B cell (primary cell): Measurements from ENCODE around the gene SPTB.

Experiments
- CTCF ChIP-seq: fragments of 200-600 bp; IDR thresholded peaks from one replicate; pipeline ENCODE4 v1.8.0; 2022; ENCODE audit warnings: antibody characterized with exemption, mild to moderate bottlenecking
- EZH2 ChIP-seq: IDR thresholded peaks from 2 replicates; pipeline ENCODE4 v1.6.1; 2012; ENCODE audit warnings: borderline replicate concordance, low read depth, mild to moderate bottlenecking, moderate library complexity, low read length; ENCODE audit not compliant: insufficient read depth, poor library complexity, severe bottlenecking

GRCh38 chr14:64850369-64851137, 29.2 kb downstream of the SPTB start:
- TF ChIP-seq CTCF: no peak
- TF ChIP-seq EZH2: no peak
